Kasumi-1 (cell line): Measurements from ENCODE around the gene ZSWIM9.
A peak's percentile ranks its signal among the peaks of the same experiment; 100 is the strongest.

Experiments used
- DNase-seq, 2 experiments: peaks; one replicate each; lab custom pipeline; 2025; lab: John Stamatoyannopoulos, UW

The ZSWIM9 gene

GRCh38 chr19:48175578-48175977, 5.1 kb downstream of the ZSWIM9 start:
- peak; percentile 40 to 59 for DNase-seq

GRCh38 chr19:48176226-48176625, 5.7 kb downstream of the ZSWIM9 start:
- DNase-seq, result no peak

- DNase-seq, result no peak
Observed at GRCh38 chr19:48181505-48181904, 11.0 kb downstream of the ZSWIM9 start.

- DNase-seq, result no peak
Observed at GRCh38 chr19:48182434-48182833, 12.0 kb downstream of the ZSWIM9 start.

GRCh38 chr19:48183356-48183755, 12.9 kb downstream of the ZSWIM9 start:
- DNase-seq, result no peak

- no peak for DNase-seq
Observed at GRCh38 chr19:48186015-48186414, 15.5 kb downstream of the ZSWIM9 start.

GRCh38 chr19:48186541-48186991, 16.1 kb downstream of the ZSWIM9 start:
- DNase-seq, result no peak

GRCh38 chr19:48190288-48190884, 19.9 kb downstream of the ZSWIM9 start:
- no peak for DNase-seq

GRCh38 chr19:48190885-48191284, 20.4 kb downstream of the ZSWIM9 start:
- DNase-seq, result no peak

- DNase-seq, result no peak
Observed at GRCh38 chr19:48192750-48193149, 22.3 kb downstream of the ZSWIM9 start.

- DNase-seq, result peak in 1 of 2 experiments; percentile 19
Observed at GRCh38 chr19:48194041-48194843, 23.8 kb downstream of the ZSWIM9 start.

GRCh38 chr19:48194844-48195830, 24.7 kb downstream of the ZSWIM9 start:
- no peak for DNase-seq

GRCh38 chr19:48196321-48196763, 25.9 kb downstream of the ZSWIM9 start:
- no peak for DNase-seq

- DNase-seq, result no peak
Observed at GRCh38 chr19:48196933-48197665, 26.6 kb downstream of the ZSWIM9 start.

GRCh38 chr19:48203222-48203793, 32.8 kb downstream of the ZSWIM9 start:
- DNase-seq, result peak in 1 of 2 experiments; percentile 28

- peak; percentile 97 to 98 for DNase-seq
Observed at GRCh38 chr19:48203794-48204628, 33.5 kb downstream of the ZSWIM9 start.

GRCh38 chr19:48206397-48207093, 36.1 kb downstream of the ZSWIM9 start:
- no peak for DNase-seq

GRCh38 chr19:48210005-48210404, 39.5 kb downstream of the ZSWIM9 start:
- DNase-seq, result no peak

- DNase-seq, result no peak
Observed at GRCh38 chr19:48213959-48214358, 43.5 kb downstream of the ZSWIM9 start.

- no peak for DNase-seq
Observed at GRCh38 chr19:48216933-48217332, 46.5 kb downstream of the ZSWIM9 start.
